Calu3 (cell line): ENCODE results near the gene MMRN1. TPM values are rescaled to one million over a fixed set of nuclear protein-coding genes. Genes with fewer than 3 reads are reported as not detected.

Source experiments
- BruUV-seq: library from RNA; stranded (reverse); fragments of 400-500 nt; replicated peaks from 2 replicates; lab custom pipeline; 2021; lab: Mats Ljungman, UMichigan
- CTCF ChIA-PET: fragments of 300-600 bp; sonication (Branson Sonifier 250); formaldehyde crosslinking; loops from one replicate; lab custom pipeline; 2022; ENCODE audit warnings: antibody characterized with exemption; lab: Charles Lee
- DNase-seq: peaks from one replicate; pipeline ENCODE4 v3.0.0; 2022
- H3K27ac Mint-ChIP-seq: one replicate; pipeline ENCODE4 v1.8.0; 2022; ENCODE audit warnings: mixed read lengths; ENCODE audit not compliant: unreplicated experiment
- H3K27me3 Mint-ChIP-seq: one replicate; pipeline ENCODE4 v1.8.0; 2022; ENCODE audit warnings: mixed read lengths; ENCODE audit not compliant: unreplicated experiment
- H3K36me3 Mint-ChIP-seq: one replicate; pipeline ENCODE4 v1.8.0; 2022; ENCODE audit warnings: mild to moderate bottlenecking, moderate library complexity, mixed read lengths; ENCODE audit not compliant: insufficient read depth, unreplicated experiment
- H3K4me1 Mint-ChIP-seq: one replicate; pipeline ENCODE4 v1.8.0; 2022; ENCODE audit warnings: mild to moderate bottlenecking, low read depth, mixed read lengths; ENCODE audit not compliant: unreplicated experiment
- H3K4me3 Mint-ChIP-seq: one replicate; pipeline ENCODE4 v1.8.0; 2022; ENCODE audit warnings: mild to moderate bottlenecking, low read depth, moderate library complexity, mixed read lengths; ENCODE audit not compliant: unreplicated experiment
- H3K9me3 Mint-ChIP-seq: one replicate; pipeline ENCODE4 v1.8.0; 2022; ENCODE audit warnings: low read depth, mixed read lengths; ENCODE audit not compliant: unreplicated experiment
- intact Hi-C: fragments of 100-400 bp; cut with micrococcal nuclease; formaldehyde crosslinking; loops from one replicate; pipeline ENCODE4 v1.10.0; 2022; ENCODE audit not compliant: unreplicated experiment
- total RNA-seq: library from RNA; stranded (reverse); gene quantifications from 2 replicates; pipeline ENCODE4 v1.2.3, GENCODE V29; 2022
- TF ChIP-seq, protein P1 (sequence below): fragments of 200-600 bp; IDR thresholded peaks from one replicate; pipeline ENCODE4 v1.8.0; 2022; ENCODE audit warnings: antibody characterized with exemption; ENCODE audit not compliant: unreplicated experiment

MMRN1 gene
- total RNA-seq, 1 experiment from 2014 or later, result not detected

DNA sequence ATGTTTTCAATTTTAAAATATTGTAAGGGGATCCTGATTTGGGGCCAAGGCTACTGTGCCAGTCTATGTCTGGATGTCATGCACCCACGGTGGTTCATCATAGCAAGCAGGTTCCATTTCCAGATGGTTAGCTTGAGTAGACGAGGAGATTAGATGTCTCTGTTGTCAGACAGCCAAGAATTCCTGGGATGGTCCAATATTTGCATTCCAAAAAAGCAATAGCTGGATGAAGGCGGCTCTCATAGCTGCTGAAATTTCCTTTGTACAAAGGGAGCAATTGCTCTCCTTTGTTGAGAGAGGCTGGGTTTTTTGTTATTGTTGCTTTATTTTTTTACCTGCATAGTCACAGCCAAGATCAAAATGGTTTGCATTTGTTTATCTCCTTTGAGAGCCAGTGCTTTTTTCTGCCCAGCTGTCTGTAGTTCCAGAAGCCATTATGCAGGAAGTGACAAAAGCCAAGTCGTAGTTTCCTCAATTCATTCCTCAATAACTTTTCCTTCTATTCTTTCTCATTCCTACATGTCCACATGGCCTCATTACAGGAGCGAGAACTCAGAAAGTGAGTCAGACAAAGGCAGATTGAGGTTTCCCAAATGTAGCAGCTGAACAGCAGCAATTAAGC, 107.9 kb downstream of the MMRN1 start:
- H3K4me3 Mint-ChIP-seq, result no peak overlapping the region
- no peaks in the 10 kb centered on the region for H3K9me3 Mint-ChIP-seq
- CTCF ChIA-PET, result no interaction called here
- H3K4me1 Mint-ChIP-seq, result peaks cover 8% of the 10 kb centered on the region
- no peak overlapping the region for H3K27ac Mint-ChIP-seq
- no TSS peak for BruUV-seq
- intact Hi-C loops, result no loop called here
- no peaks in the 10 kb centered on the region for H3K27me3 Mint-ChIP-seq
- no peak for DNase-seq
- TF ChIP-seq, protein P1, sequence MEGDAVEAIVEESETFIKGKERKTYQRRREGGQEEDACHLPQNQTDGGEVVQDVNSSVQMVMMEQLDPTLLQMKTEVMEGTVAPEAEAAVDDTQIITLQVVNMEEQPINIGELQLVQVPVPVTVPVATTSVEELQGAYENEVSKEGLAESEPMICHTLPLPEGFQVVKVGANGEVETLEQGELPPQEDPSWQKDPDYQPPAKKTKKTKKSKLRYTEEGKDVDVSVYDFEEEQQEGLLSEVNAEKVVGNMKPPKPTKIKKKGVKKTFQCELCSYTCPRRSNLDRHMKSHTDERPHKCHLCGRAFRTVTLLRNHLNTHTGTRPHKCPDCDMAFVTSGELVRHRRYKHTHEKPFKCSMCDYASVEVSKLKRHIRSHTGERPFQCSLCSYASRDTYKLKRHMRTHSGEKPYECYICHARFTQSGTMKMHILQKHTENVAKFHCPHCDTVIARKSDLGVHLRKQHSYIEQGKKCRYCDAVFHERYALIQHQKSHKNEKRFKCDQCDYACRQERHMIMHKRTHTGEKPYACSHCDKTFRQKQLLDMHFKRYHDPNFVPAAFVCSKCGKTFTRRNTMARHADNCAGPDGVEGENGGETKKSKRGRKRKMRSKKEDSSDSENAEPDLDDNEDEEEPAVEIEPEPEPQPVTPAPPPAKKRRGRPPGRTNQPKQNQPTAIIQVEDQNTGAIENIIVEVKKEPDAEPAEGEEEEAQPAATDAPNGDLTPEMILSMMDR, result no peak
- H3K36me3 Mint-ChIP-seq, result no peaks in the 10 kb centered on the region

Other genes with a start within 250 kb of the MMRN1 start
- 27.6 and 36.8 TPM in 2 replicates for gene SNCA, start 57.7 kb upstream of the MMRN1 start, total RNA-seq
- gene CCSER1, start 232.5 kb downstream of the MMRN1 start, total RNA-seq, result 6.2 and 7.1 TPM in 2 replicates